ENCODE results near the gene PCDHA9. TPM values are rescaled to one million over a fixed set of nuclear protein-coding genes. Genes with fewer than 3 reads are reported as not detected.
"Not testable (repeated sequence)": the region's sequence is repeated elsewhere in the genome, so short reads cannot be mapped to it uniquely, and the experiment has no call there.

PCDHA9 gene
- total and polyA plus RNA-seq, 7 experiments from 2014 or later: not detected

- no peak overlapping the region for H3K4me3 ChIP-seq (ENCODE audit: low read length)
- peaks cover 3 to 77% (median 29%) of the 10 kb centered on the region in 11 donors for H3K9me3 Mint-ChIP-seq
- no peaks in the 10 kb centered on the region for H3K36me3 ChIP-seq (ENCODE audit: control insufficient read depth in 2 of 3, insufficient read depth in 3 of 3, low read length in 3 of 3)
- DNase-seq (no peak), ATAC-seq (no peak)
- H3K36me3 Mint-ChIP-seq: peaks cover 0 to 13% (median 0%) of the 10 kb centered on the region in 5 donors
- intact Hi-C loops (cut with micrococcal nuclease): no loop called here
- H3K27ac ChIP-seq (ENCODE audit: low read depth, low read length): no peak overlapping the region
- H3K4me3 Mint-ChIP-seq: no peak overlapping the region
- H3K27ac Mint-ChIP-seq: no peak overlapping the region
- peaks cover 0 to 4% of the 10 kb centered on the region in 2 donors for H3K27me3 ChIP-seq (ENCODE audit: control insufficient read depth in 2 of 2, insufficient read depth in 2 of 2, low read length in 2 of 2)
- no peaks in the 10 kb centered on the region for H3K4me1 ChIP-seq (ENCODE audit: control insufficient read depth in 2 of 2, insufficient read depth in 2 of 2, low read length in 2 of 2)
- H3K4me1 Mint-ChIP-seq: no peaks in the 10 kb centered on the region
- POLR2A ChIA-PET: no interaction called here
- CTCF ChIA-PET: no interaction called here
- peaks cover 2 to 54% (median 48%) of the 10 kb centered on the region in 5 donors for H3K27me3 Mint-ChIP-seq
- peaks cover 0 to 28% (median 0%) of the 10 kb centered on the region in 3 experiments for H3K9me3 ChIP-seq (ENCODE audit: control insufficient read depth in 2 of 3, low read length in 3 of 3)
Measured at GRCh38 chr5:140823475-140823874, 24.7 kb upstream of the PCDHA9 start.

- peaks cover 0 to 10% of the 10 kb centered on the region in 2 donors for H3K27me3 ChIP-seq (ENCODE audit: control insufficient read depth in 2 of 2, insufficient read depth in 2 of 2, low read length in 2 of 2)
- Mint-ChIP-seq H3K27ac (peak within 1 kb of the TSS in 1 of 9 donors; percentile 65), H3K9me3 (peaks cover 5 to 81% (median 35%) of the 10 kb centered on the region in 11 donors), H3K36me3 (peaks cover 0 to 17% (median 0%) of the 10 kb centered on the region in 5 donors), H3K27me3 (peaks cover 3 to 57% (median 44%) of the 10 kb centered on the region in 5 donors), H3K4me3 (peak within 1 kb of the TSS in 1 of 10 donors; percentile 23), H3K4me1 (no peaks in the 10 kb centered on the region)
- H3K4me3 ChIP-seq (ENCODE audit: low read length): no peak within 1 kb of the TSS
- ChIA-PET POLR2A (no interaction called here), CTCF (no interaction called here)
- DNase-seq: no peak
- intact Hi-C loops (cut with micrococcal nuclease): no loop called here
- ATAC-seq: no peak
- no peak within 1 kb of the TSS for H3K27ac ChIP-seq (ENCODE audit: low read depth, low read length)
- peaks cover 0 to 28% (median 0%) of the 10 kb centered on the region in 3 experiments for H3K9me3 ChIP-seq (ENCODE audit: control insufficient read depth in 2 of 3, low read length in 3 of 3)
- H3K4me1 ChIP-seq (ENCODE audit: control insufficient read depth in 2 of 2, insufficient read depth in 2 of 2, low read length in 2 of 2): no peaks in the 10 kb centered on the region
- no peaks in the 10 kb centered on the region for H3K36me3 ChIP-seq (ENCODE audit: control insufficient read depth in 2 of 3, insufficient read depth in 3 of 3, low read length in 3 of 3)
Measured at GRCh38 chr5:140827704-140828361, 20.3 kb upstream of the PCDHA9 start, which contains the start of gene PCDHA6. Gene PCDHA6 (plus strand): TSS chr5:140827960. CDS start chr5:140828092, 132 bp downstream.

- H3K9me3 Mint-ChIP-seq: peaks cover 6 to 86% (median 38%) of the 10 kb centered on the region in 11 donors
- peaks cover 0 to 21% (median 0%) of the 10 kb centered on the region in 5 donors for H3K36me3 Mint-ChIP-seq
- H3K27ac Mint-ChIP-seq: peak overlapping the region in 1 of 9 donors; percentile 58
- ChIA-PET POLR2A (no interaction called here), CTCF (no interaction called here)
- Histone ChIP-seq H3K9me3 (ENCODE audit: control insufficient read depth in 2 of 3, low read length in 3 of 3) (peaks cover 0 to 32% (median 0%) of the 10 kb centered on the region in 3 experiments), H3K27ac (ENCODE audit: low read depth, low read length) (no peak overlapping the region), H3K4me1 (ENCODE audit: control insufficient read depth in 2 of 2, insufficient read depth in 2 of 2, low read length in 2 of 2) (no peaks in the 10 kb centered on the region), H3K27me3 (ENCODE audit: control insufficient read depth in 2 of 2, insufficient read depth in 2 of 2, low read length in 2 of 2) (peaks cover 0 to 11% of the 10 kb centered on the region in 2 donors), H3K4me3 (ENCODE audit: low read length) (no peak overlapping the region), H3K36me3 (ENCODE audit: control insufficient read depth in 2 of 3, insufficient read depth in 3 of 3, low read length in 3 of 3) (no peaks in the 10 kb centered on the region)
- DNase-seq: no peak
- H3K4me3 Mint-ChIP-seq: peak overlapping the region in 1 of 10 donors; percentile 23
- H3K4me1 Mint-ChIP-seq: no peaks in the 10 kb centered on the region
- intact Hi-C loops (cut with micrococcal nuclease): no loop called here
- H3K27me3 Mint-ChIP-seq: peaks cover 3 to 62% (median 48%) of the 10 kb centered on the region in 5 donors
- ATAC-seq: no peak
Measured at GRCh38 chr5:140828362-140828737, 19.8 kb upstream of the PCDHA9 start.

- ATAC-seq; H3K4me3 ChIP-seq (ENCODE audit: low read length); H3K27ac ChIP-seq (ENCODE audit: low read depth, low read length); H3K27ac Mint-ChIP-seq; POLR2A ChIA-PET; H3K36me3 ChIP-seq (ENCODE audit: control insufficient read depth in 2 of 3, insufficient read depth in 3 of 3, low read length in 3 of 3); intact Hi-C loops (cut with micrococcal nuclease); CTCF ChIA-PET; H3K4me1 Mint-ChIP-seq; H3K4me3 Mint-ChIP-seq; DNase-seq; H3K4me1 ChIP-seq (ENCODE audit: control insufficient read depth in 2 of 2, insufficient read depth in 2 of 2, low read length in 2 of 2): not testable (repeated sequence)
- H3K9me3 ChIP-seq (ENCODE audit: control insufficient read depth in 2 of 3, low read length in 3 of 3): peaks cover 0 to 30% (median 0%) of the 10 kb centered on the region in 3 experiments
- H3K36me3 Mint-ChIP-seq: peaks cover 0 to 26% (median 4%) of the 10 kb centered on the region in 5 donors
- H3K27me3 Mint-ChIP-seq: peaks cover 3 to 74% (median 59%) of the 10 kb centered on the region in 5 donors
- H3K9me3 Mint-ChIP-seq: peaks cover 9 to 91% (median 43%) of the 10 kb centered on the region in 11 donors
- peaks cover 0 to 11% of the 10 kb centered on the region in 2 donors for H3K27me3 ChIP-seq (ENCODE audit: control insufficient read depth in 2 of 2, insufficient read depth in 2 of 2, low read length in 2 of 2)
Measured at GRCh38 chr5:140829511-140830501, 18.4 kb upstream of the PCDHA9 start.

- Mint-ChIP-seq H3K9me3 (peaks cover 2 to 67% (median 22%) of the 10 kb centered on the region in 11 donors), H3K36me3 (peaks cover 0 to 23% (median 4%) of the 10 kb centered on the region in 5 donors), H3K27me3 (peaks cover 0 to 56% (median 34%) of the 10 kb centered on the region in 5 donors), H3K4me3 (peak within 1 kb of the TSS in 2 of 10 donors; percentile 5 to 6), H3K4me1 (no peaks in the 10 kb centered on the region), H3K27ac (peak within 1 kb of the TSS in 1 of 9 donors; percentile 18)
- POLR2A ChIA-PET: no interaction called here
- intact Hi-C loops (cut with micrococcal nuclease): no loop called here
- no peak within 1 kb of the TSS for H3K4me3 ChIP-seq (ENCODE audit: low read length)
- H3K27ac ChIP-seq (ENCODE audit: low read depth, low read length): no peak within 1 kb of the TSS
- CTCF ChIA-PET: no interaction called here
- H3K27me3 ChIP-seq (ENCODE audit: control insufficient read depth in 2 of 2, insufficient read depth in 2 of 2, low read length in 2 of 2): peaks cover 0 to 7% of the 10 kb centered on the region in 2 donors
- no peaks in the 10 kb centered on the region for H3K36me3 ChIP-seq (ENCODE audit: control insufficient read depth in 2 of 3, insufficient read depth in 3 of 3, low read length in 3 of 3)
- no peak for DNase-seq
- H3K9me3 ChIP-seq (ENCODE audit: control insufficient read depth in 2 of 3, low read length in 3 of 3): peaks cover 0 to 35% (median 0%) of the 10 kb centered on the region in 3 experiments
- ATAC-seq: no peak
- no peaks in the 10 kb centered on the region for H3K4me1 ChIP-seq (ENCODE audit: control insufficient read depth in 2 of 2, insufficient read depth in 2 of 2, low read length in 2 of 2)
Measured at GRCh38 chr5:140833993-140834392, 14.2 kb upstream of the PCDHA9 start, which contains the start of gene PCDHA7. Gene PCDHA7 (plus strand): TSS chr5:140834269. CDS start chr5:140834384, 115 bp downstream.

GRCh38 chr5:140834439-140835008, 13.7 kb upstream of the PCDHA9 start:
- H3K36me3 Mint-ChIP-seq: peaks cover 0 to 24% (median 4%) of the 10 kb centered on the region in 5 donors
- DNase-seq; H3K27ac ChIP-seq (ENCODE audit: low read depth, low read length); intact Hi-C loops (cut with micrococcal nuclease); H3K36me3 ChIP-seq (ENCODE audit: control insufficient read depth in 2 of 3, insufficient read depth in 3 of 3, low read length in 3 of 3); CTCF ChIA-PET; POLR2A ChIA-PET; H3K27me3 ChIP-seq (ENCODE audit: control insufficient read depth in 2 of 2, insufficient read depth in 2 of 2, low read length in 2 of 2); H3K4me1 Mint-ChIP-seq; H3K4me1 ChIP-seq (ENCODE audit: control insufficient read depth in 2 of 2, insufficient read depth in 2 of 2, low read length in 2 of 2); ATAC-seq; H3K4me3 ChIP-seq (ENCODE audit: low read length): not testable (repeated sequence)
- peaks cover 0 to 58% (median 36%) of the 10 kb centered on the region in 5 donors for H3K27me3 Mint-ChIP-seq
- H3K9me3 ChIP-seq (ENCODE audit: control insufficient read depth in 2 of 3, low read length in 3 of 3): peaks cover 0 to 34% (median 3%) of the 10 kb centered on the region in 3 experiments
- H3K27ac Mint-ChIP-seq: peak overlapping the region in 1 of 9 donors; percentile 18
- peaks cover 2 to 65% (median 22%) of the 10 kb centered on the region in 11 donors for H3K9me3 Mint-ChIP-seq
- H3K4me3 Mint-ChIP-seq: peak overlapping the region in 1 of 10 donors; percentile 5
